ENCODE data around the gene ARID1B. TPM values are rescaled to one million over a fixed set of nuclear protein-coding genes. Genes with fewer than 3 reads are reported as not detected.

ARID1B gene
- total RNA-seq, 1 donor from 2014 or later: 75.4 TPM

- H3K9ac ChIP-seq (ENCODE audit: low read length): no peak overlapping the region
- no peak overlapping the region for H2AFZ ChIP-seq (ENCODE audit: low read depth, low read length)
- H3K36me3 ChIP-seq (ENCODE audit: insufficient read depth, low read length): no peaks in the 10 kb centered on the region
- H3K9me3 ChIP-seq (ENCODE audit: insufficient read depth, low read depth, low read length): no peaks in the 10 kb centered on the region
- H3K4me3 Mint-ChIP-seq (ENCODE audit: unreplicated experiment): no peak overlapping the region
- peaks cover 76% of the 10 kb centered on the region for H3K79me2 ChIP-seq (ENCODE audit: insufficient read depth, low read length)
- DNase-seq (ENCODE audit: low read depth): no peak
- H4K20me1 ChIP-seq (ENCODE audit: insufficient read depth, low read length): peaks cover 37% of the 10 kb centered on the region
- peaks cover 39% of the 10 kb centered on the region for H3K4me1 ChIP-seq (ENCODE audit: insufficient read depth, low read length)
- H3K4me2 ChIP-seq (ENCODE audit: low read length): no peak overlapping the region
- H3K9me3 Mint-ChIP-seq (ENCODE audit: unreplicated experiment): no peaks in the 10 kb centered on the region
- TF ChIP-seq CTCF (IDR thresholded peaks at IDR 0.05; ENCODE audit: insufficient read depth, low read depth, low read length) (no peak), EZH2 (IDR thresholded peaks at IDR 0.05; ENCODE audit: insufficient read depth, low read length) (no peak)
- H3K27ac Mint-ChIP-seq (ENCODE audit: unreplicated experiment): no peak overlapping the region
- H3K27me3 ChIP-seq (ENCODE audit: insufficient read depth, low read length): no peaks in the 10 kb centered on the region
- H3K27ac ChIP-seq (ENCODE audit: low read depth, low read length): no peak overlapping the region
- H3K27me3 Mint-ChIP-seq (ENCODE audit: low read depth, unreplicated experiment): no peaks in the 10 kb centered on the region
- FAIRE-seq: no peak
- no peak overlapping the region for H3K4me3 ChIP-seq (ENCODE audit: insufficient read depth, low read depth, low read length)
- H3K4me1 Mint-ChIP-seq (ENCODE audit: low read depth, unreplicated experiment): peaks cover 58% of the 10 kb centered on the region
- H3K36me3 Mint-ChIP-seq (ENCODE audit: low read depth, unreplicated experiment): no peaks in the 10 kb centered on the region
Observed at GRCh38 chr6:156946370-156946936, 169.3 kb downstream of the ARID1B start.

- Histone ChIP-seq H3K79me2 (ENCODE audit: insufficient read depth, low read length) (peaks cover 79% of the 10 kb centered on the region), H3K36me3 (ENCODE audit: insufficient read depth, low read length) (no peaks in the 10 kb centered on the region)
Observed at GRCh38 chr6:156948277-156948676, 171.1 kb downstream of the ARID1B start.

More at GRCh38 chr6:156948277-156948676, 171.1 kb downstream of the ARID1B start:
- H3K27me3 ChIP-seq (ENCODE audit: insufficient read depth, low read length): no peaks in the 10 kb centered on the region
- H3K9ac ChIP-seq (ENCODE audit: low read length): no peak overlapping the region
- H3K27me3 Mint-ChIP-seq (ENCODE audit: low read depth, unreplicated experiment): no peaks in the 10 kb centered on the region
- FAIRE-seq: no peak
- DNase-seq (ENCODE audit: low read depth): no peak
- no peak overlapping the region for H3K4me3 ChIP-seq (ENCODE audit: insufficient read depth, low read depth, low read length)
- H3K36me3 Mint-ChIP-seq (ENCODE audit: low read depth, unreplicated experiment): no peaks in the 10 kb centered on the region
- H3K27ac ChIP-seq (ENCODE audit: low read depth, low read length): peak overlapping the region; percentile 84
- peaks cover 43% of the 10 kb centered on the region for H3K4me1 ChIP-seq (ENCODE audit: insufficient read depth, low read length)
- no peak overlapping the region for H3K4me3 Mint-ChIP-seq (ENCODE audit: unreplicated experiment)
- peak overlapping the region; percentile 70 for H3K4me2 ChIP-seq (ENCODE audit: low read length)
- no peak overlapping the region for H3K27ac Mint-ChIP-seq (ENCODE audit: unreplicated experiment)
- TF ChIP-seq EZH2 (IDR thresholded peaks at IDR 0.05; ENCODE audit: insufficient read depth, low read length): no peak
- no peak for TF ChIP-seq CTCF (IDR thresholded peaks at IDR 0.05; ENCODE audit: insufficient read depth, low read depth, low read length)
- H3K9me3 Mint-ChIP-seq (ENCODE audit: unreplicated experiment): no peaks in the 10 kb centered on the region
- peaks cover 21% of the 10 kb centered on the region for H4K20me1 ChIP-seq (ENCODE audit: insufficient read depth, low read length)
- H3K4me1 Mint-ChIP-seq (ENCODE audit: low read depth, unreplicated experiment): peaks cover 58% of the 10 kb centered on the region
- no peak overlapping the region for H2AFZ ChIP-seq (ENCODE audit: low read depth, low read length)
- no peaks in the 10 kb centered on the region for H3K9me3 ChIP-seq (ENCODE audit: insufficient read depth, low read depth, low read length)

Measured in astrocyte (in vitro differentiated cells and primary cell).